ENCODE data around the gene IL20. TPM values are rescaled to one million over a fixed set of nuclear protein-coding genes. Genes with fewer than 3 reads are reported as not detected.

Gene IL20
- polyA plus RNA-seq, 1 donor (not counting 4 experiments of a cell fraction or from before 2014, with no cell fraction given), result 4.7 TPM

DNA sequence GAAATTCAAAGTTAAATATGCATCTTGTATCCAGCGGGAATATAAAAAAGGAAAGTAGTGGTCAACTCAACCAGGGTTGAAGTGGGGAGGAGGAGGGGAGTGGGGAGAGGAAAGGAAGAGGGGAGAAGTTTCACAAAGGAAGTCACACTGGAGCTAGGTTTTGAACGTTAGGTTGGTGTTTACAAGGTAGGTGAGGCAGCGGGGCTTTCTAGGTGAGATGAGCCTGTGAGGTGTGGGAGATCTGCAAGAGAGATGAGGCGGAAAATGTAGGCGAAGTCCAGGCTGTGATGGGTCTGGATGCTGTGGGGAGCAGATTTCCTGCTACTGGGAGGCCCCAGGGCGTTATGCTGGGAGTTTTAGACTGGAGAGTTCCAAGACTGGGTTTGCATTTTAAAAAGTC is 36.1 kb upstream of the IL20 start:
- TF ChIP-seq EZH2 (IDR thresholded peaks at IDR 0.05; ENCODE audit: low read length), result no peak
- TF ChIP-seq, protein P1, sequence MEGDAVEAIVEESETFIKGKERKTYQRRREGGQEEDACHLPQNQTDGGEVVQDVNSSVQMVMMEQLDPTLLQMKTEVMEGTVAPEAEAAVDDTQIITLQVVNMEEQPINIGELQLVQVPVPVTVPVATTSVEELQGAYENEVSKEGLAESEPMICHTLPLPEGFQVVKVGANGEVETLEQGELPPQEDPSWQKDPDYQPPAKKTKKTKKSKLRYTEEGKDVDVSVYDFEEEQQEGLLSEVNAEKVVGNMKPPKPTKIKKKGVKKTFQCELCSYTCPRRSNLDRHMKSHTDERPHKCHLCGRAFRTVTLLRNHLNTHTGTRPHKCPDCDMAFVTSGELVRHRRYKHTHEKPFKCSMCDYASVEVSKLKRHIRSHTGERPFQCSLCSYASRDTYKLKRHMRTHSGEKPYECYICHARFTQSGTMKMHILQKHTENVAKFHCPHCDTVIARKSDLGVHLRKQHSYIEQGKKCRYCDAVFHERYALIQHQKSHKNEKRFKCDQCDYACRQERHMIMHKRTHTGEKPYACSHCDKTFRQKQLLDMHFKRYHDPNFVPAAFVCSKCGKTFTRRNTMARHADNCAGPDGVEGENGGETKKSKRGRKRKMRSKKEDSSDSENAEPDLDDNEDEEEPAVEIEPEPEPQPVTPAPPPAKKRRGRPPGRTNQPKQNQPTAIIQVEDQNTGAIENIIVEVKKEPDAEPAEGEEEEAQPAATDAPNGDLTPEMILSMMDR (optimal IDR thresholded peaks at IDR 0.05 in 1 of 3, IDR thresholded peaks at IDR 0.05 in 1 of 3, conservative IDR thresholded peaks at IDR 0.05 in 1 of 3; ENCODE audit: extremely low read depth in 1 of 3, insufficient read depth in 2 of 3, low read length in 3 of 3), result no peak
- Histone ChIP-seq H3K9me1 (ENCODE audit: control insufficient read depth, extremely low read depth, insufficient read depth, low read length) (no peaks in the 10 kb centered on the region), H2AFZ (ENCODE audit: control insufficient read depth, low read length) (no peak overlapping the region), H3K27me3 (ENCODE audit: control insufficient read depth, extremely low read depth, insufficient read depth, low read length) (no peaks in the 10 kb centered on the region), H3K4me3 (ENCODE audit: control insufficient read depth in 2 of 3, extremely low read depth in 1 of 3, insufficient read depth in 2 of 3, low read depth in 1 of 3, low read length in 3 of 3) (no peak overlapping the region), H3K4me2 (ENCODE audit: control insufficient read depth, extremely low read depth, insufficient read depth, low read depth, low read length) (no peak overlapping the region), H3K79me2 (ENCODE audit: control insufficient read depth, insufficient read depth, low read length) (no peaks in the 10 kb centered on the region), H4K20me1 (ENCODE audit: control insufficient read depth, extremely low read depth, insufficient read depth, low read length) (no peaks in the 10 kb centered on the region), H3K9ac (ENCODE audit: control insufficient read depth, extremely low read depth, insufficient read depth, low read length) (no peak overlapping the region), H3K27ac (ENCODE audit: control insufficient read depth, insufficient read depth, low read length) (no peak overlapping the region), H3K4me1 (ENCODE audit: control insufficient read depth, extremely low read depth, insufficient read depth, low read length) (peaks cover 22% of the 10 kb centered on the region), H3K36me3 (ENCODE audit: control insufficient read depth in 2 of 2, extremely low read depth in 1 of 2, insufficient read depth in 2 of 2, low read length in 2 of 2) (no peaks in the 10 kb centered on the region), H3K9me3 (ENCODE audit: control insufficient read depth, low read depth, low read length) (no peaks in the 10 kb centered on the region)
- DNase-seq (ENCODE audit: low read depth, low spot score), result no peak
- no peak for FAIRE-seq
- dilution Hi-C loops (cut with MboI; ENCODE audit: extremely low pct_ligation_motif_present, low sequenced_read_pairs), result no loop called here

DNA sequence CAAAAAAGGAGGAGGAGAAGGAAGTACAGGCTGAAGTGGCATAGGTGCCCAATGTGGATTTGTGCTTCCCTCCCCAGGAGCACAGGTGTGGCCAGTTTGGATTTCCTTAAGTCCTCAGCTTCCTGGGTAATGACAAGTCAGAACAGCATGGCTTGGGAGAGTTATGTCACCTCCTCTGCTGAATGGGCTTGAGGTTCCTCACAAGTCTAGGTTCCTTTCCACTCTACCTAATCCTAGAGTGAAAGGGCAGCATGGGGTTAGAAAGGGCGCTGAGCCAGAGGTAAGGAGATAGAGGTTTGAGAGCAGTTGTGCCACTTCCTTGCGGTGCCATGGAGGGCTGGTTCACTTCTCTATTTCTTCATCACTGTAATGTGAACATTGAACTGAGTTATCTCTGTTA is 35.5 kb upstream of the IL20 start:
- H3K4me3 ChIP-seq (ENCODE audit: control insufficient read depth in 2 of 3, extremely low read depth in 1 of 3, insufficient read depth in 2 of 3, low read depth in 1 of 3, low read length in 3 of 3), result no peak overlapping the region
- no peaks in the 10 kb centered on the region for H4K20me1 ChIP-seq (ENCODE audit: control insufficient read depth, extremely low read depth, insufficient read depth, low read length)
- no peaks in the 10 kb centered on the region for H3K9me3 ChIP-seq (ENCODE audit: control insufficient read depth, low read depth, low read length)
- FAIRE-seq, result no peak
- dilution Hi-C loops (cut with MboI; ENCODE audit: extremely low pct_ligation_motif_present, low sequenced_read_pairs), result no loop called here
- H3K27me3 ChIP-seq (ENCODE audit: control insufficient read depth, extremely low read depth, insufficient read depth, low read length), result no peaks in the 10 kb centered on the region
- H3K9ac ChIP-seq (ENCODE audit: control insufficient read depth, extremely low read depth, insufficient read depth, low read length), result no peak overlapping the region
- TF ChIP-seq, protein P1 (optimal IDR thresholded peaks at IDR 0.05 in 1 of 3, IDR thresholded peaks at IDR 0.05 in 1 of 3, conservative IDR thresholded peaks at IDR 0.05 in 1 of 3; ENCODE audit: extremely low read depth in 1 of 3, insufficient read depth in 2 of 3, low read length in 3 of 3), result no peak
- no peak for TF ChIP-seq EZH2 (IDR thresholded peaks at IDR 0.05; ENCODE audit: low read length)
- H3K4me2 ChIP-seq (ENCODE audit: control insufficient read depth, extremely low read depth, insufficient read depth, low read depth, low read length), result no peak overlapping the region
- H2AFZ ChIP-seq (ENCODE audit: control insufficient read depth, low read length), result no peak overlapping the region
- no peaks in the 10 kb centered on the region for H3K9me1 ChIP-seq (ENCODE audit: control insufficient read depth, extremely low read depth, insufficient read depth, low read length)
- DNase-seq (ENCODE audit: low read depth, low spot score), result no peak
- no peaks in the 10 kb centered on the region for H3K36me3 ChIP-seq (ENCODE audit: control insufficient read depth in 2 of 2, extremely low read depth in 1 of 2, insufficient read depth in 2 of 2, low read length in 2 of 2)
- H3K27ac ChIP-seq (ENCODE audit: control insufficient read depth, insufficient read depth, low read length), result no peak overlapping the region
- H3K79me2 ChIP-seq (ENCODE audit: control insufficient read depth, insufficient read depth, low read length), result no peaks in the 10 kb centered on the region
- peaks cover 28% of the 10 kb centered on the region for H3K4me1 ChIP-seq (ENCODE audit: control insufficient read depth, extremely low read depth, insufficient read depth, low read length)

Measured in keratinocyte (primary cell).